HepG2 (cell line): ENCODE measurements around the gene RABEP1. TPM values are rescaled to one million over a fixed set of nuclear protein-coding genes. Genes with fewer than 3 reads are reported as not detected.

ENCODE experiments used
- BRCA1 ChIP-seq: sonication (generic); formaldehyde crosslinking; IDR thresholded peaks from 2 replicates; pipeline ENCODE4 v1.4.0; 2020; ENCODE audit warnings: missing genetic modification reagents
- CREB3 ChIP-seq: sonication (generic); formaldehyde crosslinking; IDR thresholded peaks from 2 replicates; pipeline ENCODE4 v1.5.0; 2020; ENCODE audit warnings: missing genetic modification reagents
- EP300 ChIP-seq, 3 experiments: sonication (generic) in 1 of 3; formaldehyde crosslinking in 1 of 3; IDR thresholded peaks; 2 replicates each; pipeline versions ENCODE4 v1.5.1 to v1.6.1; 2011 to 2020; ENCODE audit warnings: low read depth in 2 of 3, low read length in 2 of 3, borderline replicate concordance in 1 of 3, improper control_type of control experiment in 1 of 3, mild to moderate bottlenecking in 1 of 3, missing genetic modification reagents in 1 of 3, moderate library complexity in 1 of 3
- FOXA3 ChIP-seq: IDR thresholded peaks from 2 replicates; pipeline ENCODE4 v1.6.1; 2016; ENCODE audit warnings: missing genetic modification reagents, missing compliant biosample characterization
- GPN1 ChIP-seq: sonication (generic); formaldehyde crosslinking; IDR thresholded peaks from 2 replicates; pipeline ENCODE4 v1.5.1; 2020; ENCODE audit warnings: missing genetic modification reagents, borderline replicate concordance
- HMG20B ChIP-seq: conservative IDR thresholded peaks from 2 replicates; pipeline ENCODE4 v1.6.1; 2016; ENCODE audit warnings: missing genetic modification reagents, missing compliant biosample characterization
- KLF16 ChIP-seq, 2 experiments: sonication (generic) in 1 of 2; formaldehyde crosslinking in 1 of 2; IDR thresholded peaks; 2 replicates each; pipeline versions ENCODE4 v1.6.1 to v1.8.0; 2016 to 2023; ENCODE audit warnings: missing genetic modification reagents in 2 of 2, missing compliant biosample characterization in 1 of 2
- NCOR1 ChIP-seq: fragments of 200-600 bp; sonication (generic); IDR thresholded peaks from 2 replicates; pipeline ENCODE4 v1.7.0; 2017; ENCODE audit warnings: antibody characterized with exemption, low read length, borderline replicate concordance
- PCBP2 ChIP-seq: fragments of 200-400 bp; formaldehyde crosslinking; optimal IDR thresholded peaks from 2 replicates; pipeline ENCODE3; 2018; ENCODE audit warnings: low read length, low read depth; ENCODE audit not compliant: poor library complexity, severe bottlenecking
- RELA ChIP-seq: sonication (generic); formaldehyde crosslinking; IDR thresholded peaks from 2 replicates; pipeline ENCODE4 v1.4.0; 2020; ENCODE audit warnings: missing genetic modification reagents
- SRSF4 ChIP-seq: fragments of 200-400 bp; formaldehyde crosslinking; IDR thresholded peaks from one replicate; pipeline ENCODE4 v1.6.1; 2018; ENCODE audit warnings: mild to moderate bottlenecking, low read depth, low read length, moderate library complexity; ENCODE audit not compliant: poor library complexity, severe bottlenecking
- TCF12 ChIP-seq, 2 experiments: fragments of 450-650 bp in 1 of 2; sonication (generic) in 1 of 2; formaldehyde crosslinking in 1 of 2; IDR thresholded peaks; 2 replicates each; pipeline versions ENCODE4 v1.6.1 to v1.8.0; 2017 to 2022; ENCODE audit warnings: antibody characterized with exemption in 1 of 2, mild to moderate bottlenecking in 1 of 2, missing genetic modification reagents in 1 of 2, moderate library complexity in 1 of 2
- TIGD3 ChIP-seq: sonication (generic); formaldehyde crosslinking; IDR thresholded peaks from 2 replicates; pipeline ENCODE4 v1.5.1; 2020; ENCODE audit warnings: mild to moderate bottlenecking, missing genetic modification reagents, borderline replicate concordance
- ZFAT ChIP-seq: sonication (generic); formaldehyde crosslinking; conservative IDR thresholded peaks from 2 replicates; pipeline ENCODE4 v1.8.1; 2023; ENCODE audit warnings: missing genetic modification reagents, inconsistent platforms
- ZFP62 ChIP-seq: sonication (generic); formaldehyde crosslinking; IDR thresholded peaks from 2 replicates; pipeline ENCODE4 v1.4.0; 2020; ENCODE audit warnings: missing genetic modification reagents
- ZMAT3 ChIP-seq: sonication (generic); formaldehyde crosslinking; conservative IDR thresholded peaks from 2 replicates; pipeline ENCODE4 v1.7.0; 2021; ENCODE audit warnings: missing genetic modification reagents
- ZMYM4 ChIP-seq: sonication (generic); formaldehyde crosslinking; IDR thresholded peaks from 2 replicates; pipeline ENCODE4 v1.8.1; 2023; ENCODE audit warnings: mild to moderate bottlenecking, missing genetic modification reagents
- ZNF230 ChIP-seq: sonication (generic); formaldehyde crosslinking; IDR thresholded peaks from 2 replicates; pipeline ENCODE4 v1.4.0; 2020; ENCODE audit warnings: mild to moderate bottlenecking, missing genetic modification reagents
- ZNF281 ChIP-seq: sonication (generic); formaldehyde crosslinking; IDR thresholded peaks from 2 replicates; pipeline ENCODE4 v1.4.0; 2020; ENCODE audit warnings: missing genetic modification reagents, borderline replicate concordance
- ZNF570 ChIP-seq: sonication (generic); formaldehyde crosslinking; IDR thresholded peaks from 2 replicates; pipeline ENCODE4 v1.4.0; 2020; ENCODE audit warnings: mild to moderate bottlenecking, missing genetic modification reagents, borderline replicate concordance
- ZNF740 ChIP-seq: sonication (generic); formaldehyde crosslinking; IDR thresholded peaks from 2 replicates; pipeline ENCODE4 v1.4.0; 2020; ENCODE audit warnings: missing genetic modification reagents
- ZNF839 ChIP-seq: sonication (generic); formaldehyde crosslinking; IDR thresholded peaks from 2 replicates; pipeline ENCODE4 v1.4.0; 2020; ENCODE audit warnings: missing genetic modification reagents, mild to moderate bottlenecking, borderline replicate concordance
- polyA plus RNA-seq, 8 experiments: library from polyadenylated mRNA; depleted of rRNA in 3 of 8; stranded (reverse) in 7 of 8; unstranded in 1 of 8; fragments of >200 nt; fragmentation: Illumina TruSeq in 4 of 8; extraction: Trizol in 4 of 8; gene quantifications; 2 replicates each; pipeline versions ENCODE4 v1.2.1 to v1.2.3, GENCODE V29; 2011 to 2016; ENCODE audit warnings: low read depth in 4 of 8, missing spikeins in 1 of 8, mixed read lengths in 1 of 8; ENCODE audit not compliant: insufficient read depth in 1 of 8
- total RNA-seq, 5 experiments: library from RNA; depleted of rRNA; stranded (reverse); fragments of >200 nt; fragmentation: Illumina TruSeq; extraction: Trizol; gene quantifications; 2 replicates each; pipeline ENCODE4 v1.2.3, GENCODE V29; 2016; ENCODE audit warnings: low read depth in 1 of 5

RABEP1 gene
- total and polyA plus RNA-seq, 2 of the 13 experiments (the other 11 are each of a cell fraction or from before 2014, with no cell fraction given), result 13.7 to 41.5 TPM

DNA sequence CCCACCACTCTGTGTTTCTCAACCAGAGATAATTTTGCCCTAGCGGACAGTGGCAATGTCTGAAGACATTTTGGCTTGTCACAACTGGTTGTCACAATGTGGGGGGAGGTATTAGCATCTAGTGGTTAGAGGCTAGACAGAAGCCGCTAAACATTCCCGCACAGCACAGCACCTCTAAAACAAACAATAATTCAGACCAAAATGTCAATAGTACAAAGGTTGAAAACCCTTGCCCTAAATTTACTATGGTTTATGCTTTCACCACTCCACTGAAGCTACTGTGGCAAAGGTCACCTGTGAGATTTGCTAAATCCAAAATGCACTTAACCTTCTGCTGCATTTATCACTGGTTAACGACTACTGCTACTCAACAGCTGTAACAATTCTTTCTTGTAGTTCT is 123.3 kb downstream of the RABEP1 start (continued):
- no peak for TF ChIP-seq TIGD3 (CRISPR knock-in tag)
- TF ChIP-seq ZNF839 (CRISPR knock-in tag), result no peak
- TF ChIP-seq KLF16 (CRISPR knock-in tag; IDR thresholded peaks at IDR 0.05), result peak in 1 of 2 experiments; percentile 18; a peak in 1 of 4 replicates
- no peak for TF ChIP-seq GPN1
- peak; percentile 60; the same call in 1 of the 2 replicates for TF ChIP-seq ZNF740 (CRISPR knock-in tag)
- TF ChIP-seq EP300 (IDR thresholded peaks at IDR 0.05; ENCODE audit: low read depth in 2 of 2, low read length in 2 of 2), result peak in 1 of 2 experiments; percentile 78; a peak in 2 of 4 replicates
- peak; percentile 46; the same call in 1 of the 2 replicates for TF ChIP-seq EP300 (CRISPR knock-in tag; IDR thresholded peaks at IDR 0.05; ENCODE audit: borderline replicate concordance)
- TF ChIP-seq CREB3 (CRISPR knock-in tag), result no peak
- TF ChIP-seq ZNF230 (CRISPR knock-in tag), result no peak
- no peak for TF ChIP-seq ZFAT
- peak; percentile 85 for TF ChIP-seq ZNF281
- peak; percentile 87 for TF ChIP-seq FOXA3 (CRISPR knock-in tag)
- no peak for TF ChIP-seq TCF12 (IDR thresholded peaks at IDR 0.05)
- no peak for TF ChIP-seq TCF12 (CRISPR knock-in tag; IDR thresholded peaks at IDR 0.05)
- TF ChIP-seq ZMYM4 (CRISPR knock-in tag), result peak; percentile 59
- TF ChIP-seq BRCA1, result no peak
- TF ChIP-seq SRSF4, result no peak
- no peak for TF ChIP-seq ZMAT3 (CRISPR knock-in tag)
- no peak for TF ChIP-seq PCBP2
- peak; percentile 95 for TF ChIP-seq NCOR1
- no peak for TF ChIP-seq ZFP62
- TF ChIP-seq RELA, result no peak
- TF ChIP-seq HMG20B (CRISPR knock-in tag), result peak; percentile 66; the same call in 1 of the 2 replicates
- no peak for TF ChIP-seq ZNF570
